GM12874 (cell line): Measurements from ENCODE around the gene THY1.

Experiments used
- TF ChIP-seq, protein P1 (sequence below): IDR thresholded peaks from 2 replicates; pipeline ENCODE4 v1.5.1; 2011; ENCODE audit warnings: low read depth, mild to moderate bottlenecking, control low read depth, low read length, moderate library complexity; ENCODE audit not compliant: insufficient read depth

Gene THY1

DNA sequence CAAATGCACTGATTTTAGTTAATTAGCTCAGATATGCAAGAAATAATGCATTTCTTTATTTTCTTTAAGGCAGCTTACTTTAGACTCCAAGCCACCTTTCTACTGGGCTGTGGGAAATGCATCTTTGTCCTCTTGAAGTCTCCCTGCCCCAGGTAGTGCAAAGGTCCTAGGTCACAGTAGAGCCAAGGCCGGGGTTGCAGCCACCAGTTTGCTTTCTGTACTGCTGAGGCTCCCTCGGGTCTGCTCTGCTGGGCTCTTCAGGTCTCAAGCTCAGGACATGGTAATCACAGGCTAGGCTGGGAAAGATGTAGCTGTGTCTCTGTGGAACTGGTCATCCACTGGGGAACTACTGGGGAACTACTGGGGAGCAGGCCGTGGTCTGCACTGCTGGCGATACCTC is 25.4 kb upstream of the THY1 start:
- TF ChIP-seq, protein P1, sequence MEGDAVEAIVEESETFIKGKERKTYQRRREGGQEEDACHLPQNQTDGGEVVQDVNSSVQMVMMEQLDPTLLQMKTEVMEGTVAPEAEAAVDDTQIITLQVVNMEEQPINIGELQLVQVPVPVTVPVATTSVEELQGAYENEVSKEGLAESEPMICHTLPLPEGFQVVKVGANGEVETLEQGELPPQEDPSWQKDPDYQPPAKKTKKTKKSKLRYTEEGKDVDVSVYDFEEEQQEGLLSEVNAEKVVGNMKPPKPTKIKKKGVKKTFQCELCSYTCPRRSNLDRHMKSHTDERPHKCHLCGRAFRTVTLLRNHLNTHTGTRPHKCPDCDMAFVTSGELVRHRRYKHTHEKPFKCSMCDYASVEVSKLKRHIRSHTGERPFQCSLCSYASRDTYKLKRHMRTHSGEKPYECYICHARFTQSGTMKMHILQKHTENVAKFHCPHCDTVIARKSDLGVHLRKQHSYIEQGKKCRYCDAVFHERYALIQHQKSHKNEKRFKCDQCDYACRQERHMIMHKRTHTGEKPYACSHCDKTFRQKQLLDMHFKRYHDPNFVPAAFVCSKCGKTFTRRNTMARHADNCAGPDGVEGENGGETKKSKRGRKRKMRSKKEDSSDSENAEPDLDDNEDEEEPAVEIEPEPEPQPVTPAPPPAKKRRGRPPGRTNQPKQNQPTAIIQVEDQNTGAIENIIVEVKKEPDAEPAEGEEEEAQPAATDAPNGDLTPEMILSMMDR: no peak

- TF ChIP-seq, protein P1: no peak
These were observed 24.8 kb upstream of the THY1 start for GRCh38 chr11:119447664-119448242.

DNA sequence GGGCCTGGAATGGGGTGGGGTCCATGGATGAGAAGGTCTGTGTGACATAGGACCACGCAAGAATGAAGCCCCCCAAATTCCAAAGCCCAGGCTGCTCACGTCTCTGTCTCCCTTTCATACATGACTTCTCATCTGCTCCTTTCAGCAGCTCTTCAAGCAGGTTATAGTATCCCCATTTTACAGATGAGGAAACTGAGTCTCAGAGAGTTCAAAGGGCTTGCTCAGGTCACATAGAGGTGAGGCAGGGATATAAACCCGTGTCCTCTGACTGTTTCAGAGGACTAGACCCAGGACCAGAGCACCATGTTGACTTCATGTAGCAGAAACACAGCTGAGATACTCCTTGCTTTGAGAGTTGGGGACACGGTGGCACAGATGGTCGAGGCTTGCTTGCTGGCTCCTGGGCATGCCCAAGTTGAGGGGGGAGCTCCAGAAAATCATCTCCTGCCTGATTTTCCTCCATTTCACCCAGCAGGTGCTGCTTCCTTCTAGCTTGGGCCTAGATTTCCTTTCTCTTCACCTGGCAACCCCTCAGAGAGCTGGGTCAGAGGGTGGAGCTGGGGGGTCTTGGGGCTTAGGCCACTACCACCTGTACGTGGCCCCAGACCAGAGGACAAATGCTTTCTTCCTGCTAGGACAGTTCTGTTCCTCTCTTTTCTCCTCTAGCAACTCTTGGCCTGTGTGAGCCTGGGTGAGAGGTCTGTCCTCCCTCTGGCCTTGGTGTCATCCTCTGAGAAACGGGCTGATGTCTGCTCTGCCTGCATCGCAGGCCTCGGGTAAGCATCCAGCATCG is 24.1 kb upstream of the THY1 start:
- TF ChIP-seq, protein P1: no peak

DNA sequence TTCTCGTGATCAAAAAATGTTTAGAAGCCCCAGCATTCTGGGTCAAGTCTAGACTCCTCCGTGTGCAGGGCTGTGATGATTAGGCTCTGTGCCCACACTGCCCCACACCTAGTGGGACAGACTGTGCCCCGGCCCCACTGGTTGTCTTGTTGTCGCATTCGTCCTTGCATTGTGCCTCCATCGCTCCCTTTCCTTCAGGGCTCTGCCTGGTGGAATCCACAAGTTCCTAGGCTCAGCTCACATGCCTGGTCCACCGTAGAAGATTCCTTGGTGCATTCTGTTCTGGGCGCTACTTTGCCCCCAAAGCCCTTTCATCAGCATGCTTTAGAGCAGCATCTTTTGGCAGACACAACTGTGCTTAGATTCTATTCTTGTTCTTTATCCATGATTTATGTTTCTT is 23.5 kb upstream of the THY1 start:
- TF ChIP-seq, protein P1: no peak

DNA sequence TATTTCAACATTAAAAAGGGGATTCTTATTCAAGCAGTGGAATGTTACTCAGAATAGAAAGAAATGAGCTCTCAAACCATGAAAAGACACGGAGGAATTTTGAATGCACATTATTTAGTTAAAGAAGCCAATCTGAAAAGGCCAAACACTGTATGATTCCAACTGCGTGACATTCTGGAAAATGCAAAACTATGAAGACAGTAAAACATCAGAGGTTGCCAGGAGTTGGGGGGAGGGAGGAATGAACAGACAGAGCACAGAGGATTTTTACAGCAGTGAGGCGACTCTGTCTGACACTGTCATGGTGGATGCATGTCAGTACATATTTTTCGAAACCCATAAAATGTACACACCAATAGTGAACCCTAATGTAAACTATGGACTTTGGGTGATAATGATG is 22.9 kb upstream of the THY1 start:
- TF ChIP-seq, protein P1: no peak

- TF ChIP-seq, protein P1: no peak
These were observed 22.4 kb upstream of the THY1 start for GRCh38 chr11:119445379-119445778.

GRCh38 chr11:119441898-119442243 is 18.9 kb upstream of the THY1 start:
- TF ChIP-seq, protein P1: no peak
